ENCODE data around the gene OSCAR.
A peak's percentile ranks its signal among the peaks of the same experiment; 100 is the strongest.

The OSCAR gene, protein sequence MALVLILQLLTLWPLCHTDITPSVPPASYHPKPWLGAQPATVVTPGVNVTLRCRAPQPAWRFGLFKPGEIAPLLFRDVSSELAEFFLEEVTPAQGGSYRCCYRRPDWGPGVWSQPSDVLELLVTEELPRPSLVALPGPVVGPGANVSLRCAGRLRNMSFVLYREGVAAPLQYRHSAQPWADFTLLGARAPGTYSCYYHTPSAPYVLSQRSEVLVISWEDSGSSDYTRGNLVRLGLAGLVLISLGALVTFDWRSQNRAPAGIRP

DNA sequence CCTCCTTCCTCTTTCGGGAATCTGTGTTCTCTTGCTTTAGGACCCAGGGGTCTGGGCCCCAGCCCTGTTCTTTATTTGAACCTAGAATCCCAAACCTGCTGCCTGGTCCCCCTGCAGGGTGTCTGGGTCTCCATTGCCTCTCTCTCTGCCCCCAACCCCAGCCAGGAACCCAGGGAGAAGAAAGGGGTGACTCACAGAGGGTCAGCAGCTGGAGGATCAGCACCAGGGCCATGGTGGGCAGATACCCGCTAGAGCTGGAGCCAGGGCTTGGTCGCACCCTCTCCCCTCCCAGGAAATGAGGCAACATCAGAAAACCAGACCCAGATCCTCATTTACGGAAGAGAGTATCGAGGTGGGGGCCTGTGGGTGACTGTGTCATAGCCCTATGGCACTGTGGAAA is at the start of gene OSCAR:
Gene OSCAR (minus strand): TSS at position 243 of the 400 bp plus-strand sequence. CDS start 11 bp downstream, at position 232.
- DNase-seq (ENCODE audit: low read depth): no peak

DNA sequence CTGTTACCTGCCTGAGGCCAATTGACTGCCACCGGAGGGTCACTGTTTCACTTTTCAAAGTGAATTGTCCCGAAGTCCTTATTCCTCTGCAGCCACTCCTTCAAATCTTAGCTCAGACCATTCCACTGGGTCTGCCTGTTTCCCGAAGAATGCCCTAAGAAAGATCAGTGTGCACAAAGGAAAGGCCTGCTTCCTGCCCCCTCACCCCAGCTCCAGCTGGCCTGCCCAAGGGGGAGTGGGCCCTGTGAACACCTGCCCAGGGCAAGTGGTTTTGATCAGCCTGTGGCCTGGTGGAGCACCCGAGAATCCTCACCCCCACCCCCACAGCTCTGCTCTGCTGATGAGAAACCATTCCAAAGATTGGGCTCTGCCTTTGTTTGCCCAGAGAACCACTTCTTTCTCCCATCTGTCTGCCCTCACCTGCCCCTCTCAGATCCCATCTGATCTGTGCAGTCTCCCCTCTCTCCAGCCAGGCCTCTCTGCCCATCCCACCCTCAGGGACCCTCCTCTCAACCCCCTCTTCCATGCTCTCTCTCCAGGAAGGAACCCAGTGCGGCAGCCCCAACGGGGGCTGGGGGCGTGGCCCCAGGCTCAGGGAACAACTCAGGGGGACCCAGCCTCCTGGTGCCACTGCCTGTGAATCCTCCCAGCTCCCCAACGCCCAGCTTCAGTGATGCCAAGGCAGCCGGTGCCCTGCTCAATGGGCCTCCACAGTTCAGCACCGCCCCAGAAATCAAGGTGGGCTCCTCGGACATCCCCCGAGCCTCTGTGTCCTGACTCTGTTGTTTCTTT is 48.6 kb upstream of the OSCAR start:
- DNase-seq (ENCODE audit: low read depth): no peak

DNA sequence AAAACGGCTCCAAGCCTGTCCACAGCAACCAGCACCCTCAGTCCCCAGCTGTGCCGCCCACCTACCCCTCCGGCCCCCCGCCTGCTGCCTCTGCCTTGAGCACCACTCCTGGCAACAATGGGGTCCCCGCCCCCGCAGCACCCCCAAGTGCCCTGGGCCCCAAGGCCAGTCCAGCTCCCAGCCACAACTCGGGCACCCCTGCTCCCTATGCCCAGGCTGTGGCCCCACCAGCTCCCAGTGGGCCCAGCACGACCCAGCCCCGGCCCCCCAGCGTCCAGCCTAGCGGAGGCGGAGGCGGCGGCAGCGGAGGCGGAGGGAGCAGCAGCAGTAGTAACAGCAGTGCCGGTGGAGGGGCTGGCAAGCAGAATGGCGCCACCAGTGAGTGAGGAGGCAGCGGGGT is 47.6 kb upstream of the OSCAR start:
- DNase-seq (ENCODE audit: low read depth): no peak

DNA sequence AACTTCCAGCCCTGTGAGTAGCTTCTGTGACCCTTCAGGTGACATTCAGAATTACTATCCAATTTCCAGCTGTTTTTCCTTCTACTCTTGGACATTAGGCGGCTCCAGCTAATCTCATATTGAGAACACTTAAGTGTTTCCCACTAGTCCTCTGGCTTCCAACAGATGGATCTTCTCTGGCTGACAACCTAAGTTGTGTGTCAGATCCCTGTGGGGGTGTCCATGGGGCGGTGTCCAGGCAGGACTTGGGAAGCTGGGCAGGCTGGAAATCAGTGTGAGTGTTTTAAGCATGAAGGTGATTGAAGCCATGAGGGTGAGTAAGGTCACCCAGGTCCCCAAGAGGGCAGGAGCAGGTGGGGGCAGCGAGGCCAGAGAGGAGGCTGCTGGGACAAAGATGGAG is 47.1 kb upstream of the OSCAR start:
- no peak for DNase-seq (ENCODE audit: low read depth)

DNA sequence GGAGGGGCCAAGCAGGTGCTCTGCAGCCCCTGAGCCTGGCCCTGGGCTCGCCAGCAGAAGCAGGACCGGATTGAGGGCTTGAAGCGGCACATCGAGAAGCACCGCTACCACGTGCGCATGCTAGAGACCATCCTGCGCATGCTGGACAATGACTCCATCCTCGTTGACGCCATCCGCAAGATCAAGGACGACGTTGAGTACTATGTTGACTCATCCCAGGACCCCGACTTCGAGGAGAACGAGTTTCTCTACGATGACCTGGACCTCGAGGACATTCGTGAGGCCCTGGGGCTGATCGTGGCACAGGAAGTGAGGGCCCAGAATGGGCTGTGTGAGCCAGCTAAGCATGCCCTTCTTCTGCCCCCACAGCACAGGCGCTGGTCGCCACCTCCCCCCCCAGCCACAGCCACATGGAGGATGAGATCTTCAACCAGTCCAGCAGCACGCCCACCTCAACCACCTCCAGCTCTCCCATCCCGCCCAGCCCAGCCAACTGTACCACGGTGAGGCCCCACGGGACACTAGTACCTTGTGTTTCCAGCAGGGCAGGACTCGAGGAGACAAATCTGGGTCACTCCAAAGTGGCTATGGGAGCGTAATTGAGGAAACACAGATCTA is 45.0 kb upstream of the OSCAR start:
- DNase-seq (ENCODE audit: low read depth): no peak

DNA sequence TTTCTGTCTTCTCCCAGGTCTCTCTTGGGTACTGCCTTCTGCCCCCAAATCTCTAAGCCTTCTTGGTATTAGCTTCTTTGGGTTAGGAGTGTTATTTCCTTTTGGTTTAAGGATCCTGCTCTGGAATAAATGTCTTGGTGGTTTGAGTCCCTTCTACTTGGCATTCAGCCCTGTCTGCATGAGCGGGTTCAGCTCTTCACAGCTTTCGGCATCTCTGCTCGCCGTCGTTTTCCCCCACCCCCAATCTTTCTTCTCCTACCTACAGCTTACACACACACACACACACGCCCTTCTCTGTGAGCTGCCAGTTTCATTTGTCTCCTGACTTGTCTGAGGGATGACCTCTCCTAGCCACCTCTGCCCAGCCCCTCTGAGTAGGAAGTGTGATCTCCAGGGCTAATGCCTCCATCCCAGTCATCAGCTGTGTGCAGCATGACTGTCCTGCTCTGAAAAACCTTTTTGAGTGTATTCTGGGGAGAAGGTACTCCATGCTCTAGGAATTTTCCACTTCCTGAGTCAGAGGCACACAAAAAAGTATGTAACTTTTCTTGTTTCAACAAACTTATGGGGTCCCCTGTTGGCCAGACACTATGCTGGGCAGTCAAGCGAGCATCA is 41.7 kb upstream of the OSCAR start:
- DNase-seq (ENCODE audit: low read depth): no peak

DNA sequence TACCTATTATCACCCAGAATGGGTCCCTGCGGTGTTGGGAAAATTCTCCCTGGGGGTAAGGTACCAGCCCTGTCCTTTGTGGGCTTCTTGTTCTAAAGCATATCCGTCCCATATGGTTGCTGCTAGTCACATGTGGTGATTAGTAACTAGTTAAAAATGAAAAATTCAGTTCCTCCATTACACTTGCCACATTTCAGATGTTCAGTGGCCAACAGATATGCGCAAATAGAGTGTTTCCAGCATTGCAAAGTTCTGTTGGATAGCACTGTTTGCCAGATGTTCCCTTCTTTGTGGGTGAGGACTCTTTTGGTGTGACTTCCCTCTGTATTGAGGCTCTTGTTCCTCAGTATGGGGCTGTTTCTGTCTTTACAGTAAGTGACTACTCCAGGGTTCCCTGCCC is 40.8 kb upstream of the OSCAR start:
- DNase-seq (ENCODE audit: low read depth): no peak

DNA sequence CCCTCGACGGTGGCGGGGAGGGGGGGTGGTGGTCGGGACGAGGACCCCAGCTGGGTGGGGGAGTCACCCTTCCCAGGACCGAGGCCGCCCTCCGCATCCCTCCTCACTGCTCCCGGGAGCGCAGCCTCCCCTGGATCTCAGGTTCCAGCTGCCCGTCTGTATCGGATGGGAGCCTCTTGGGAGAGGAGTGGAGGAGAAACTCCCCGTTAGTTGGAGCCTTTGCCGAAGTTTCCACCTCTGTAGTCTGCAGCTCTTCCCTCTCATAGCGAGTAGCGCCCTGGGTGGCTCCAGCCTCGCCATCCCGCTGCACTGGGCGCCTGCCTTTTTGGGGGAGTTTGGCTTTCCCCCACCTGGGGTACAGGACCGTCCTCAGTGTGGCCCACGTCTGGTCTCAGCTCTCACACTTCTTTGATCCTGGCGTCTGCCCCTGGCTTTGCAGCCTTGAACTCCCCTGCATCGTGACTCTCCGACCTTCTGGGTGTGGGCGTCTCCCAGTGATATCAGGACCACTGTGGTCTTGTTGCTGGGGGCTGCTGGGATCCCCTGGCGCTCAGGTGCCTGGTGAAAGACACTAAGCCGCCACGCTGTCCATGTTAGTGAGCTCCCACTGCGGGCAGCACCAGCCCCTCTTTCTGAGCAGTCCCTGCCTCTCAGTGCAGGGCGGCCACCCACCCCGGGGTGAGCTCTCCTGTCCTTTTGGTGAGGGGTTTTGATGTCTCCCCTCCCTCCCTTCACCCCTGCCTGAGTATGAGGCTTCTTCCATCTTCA is 38.1 kb upstream of the OSCAR start:
- no peak for DNase-seq (ENCODE audit: low read depth)

DNA sequence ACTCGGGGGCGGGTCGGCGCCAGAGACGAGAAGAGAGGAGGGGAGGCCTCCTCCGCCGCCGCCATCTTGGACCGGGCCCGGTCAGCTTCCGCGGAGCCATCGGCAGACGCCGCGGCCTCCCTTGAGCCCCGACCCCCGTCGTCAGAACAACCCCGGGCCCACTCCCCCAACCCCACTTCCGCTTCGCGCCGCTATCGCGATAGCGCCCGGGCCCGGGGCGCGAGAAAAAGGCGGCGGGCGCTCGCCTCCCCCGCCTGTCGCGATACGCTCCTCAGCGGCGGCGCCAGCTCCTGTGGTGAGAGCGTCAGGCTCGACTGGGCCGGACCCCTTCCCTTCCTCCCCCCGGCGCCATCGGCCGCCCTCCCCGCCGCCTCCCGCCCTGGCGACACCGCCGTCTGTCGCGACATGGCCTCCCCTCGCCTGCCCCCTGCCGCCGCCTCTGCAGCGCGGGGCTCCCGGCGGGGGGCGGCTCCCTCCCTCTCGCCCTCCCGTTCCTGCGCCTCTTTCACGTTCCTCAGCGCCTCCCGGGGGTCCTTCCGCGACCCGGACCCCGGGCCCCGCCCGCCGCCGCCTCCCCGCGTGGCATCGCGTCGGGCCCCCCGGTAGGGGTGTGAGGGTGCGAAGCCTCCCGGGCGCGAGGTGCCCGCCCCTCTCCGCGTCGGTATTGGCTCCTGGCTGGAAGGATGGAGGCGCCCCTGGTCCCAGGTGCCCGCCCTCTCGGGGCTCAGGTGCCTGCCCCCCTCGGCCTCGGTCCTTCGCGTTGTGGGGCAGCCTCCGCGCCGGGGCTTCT is 37.3 kb upstream of the OSCAR start, which contains the start of gene CNOT3:
Gene CNOT3 (plus strand): TSS at position 64 of the 790 bp plus-strand sequence. CDS start 5,217 bp downstream, outside the sequence.
- DNase-seq (ENCODE audit: low read depth): peak; percentile 39

DNA sequence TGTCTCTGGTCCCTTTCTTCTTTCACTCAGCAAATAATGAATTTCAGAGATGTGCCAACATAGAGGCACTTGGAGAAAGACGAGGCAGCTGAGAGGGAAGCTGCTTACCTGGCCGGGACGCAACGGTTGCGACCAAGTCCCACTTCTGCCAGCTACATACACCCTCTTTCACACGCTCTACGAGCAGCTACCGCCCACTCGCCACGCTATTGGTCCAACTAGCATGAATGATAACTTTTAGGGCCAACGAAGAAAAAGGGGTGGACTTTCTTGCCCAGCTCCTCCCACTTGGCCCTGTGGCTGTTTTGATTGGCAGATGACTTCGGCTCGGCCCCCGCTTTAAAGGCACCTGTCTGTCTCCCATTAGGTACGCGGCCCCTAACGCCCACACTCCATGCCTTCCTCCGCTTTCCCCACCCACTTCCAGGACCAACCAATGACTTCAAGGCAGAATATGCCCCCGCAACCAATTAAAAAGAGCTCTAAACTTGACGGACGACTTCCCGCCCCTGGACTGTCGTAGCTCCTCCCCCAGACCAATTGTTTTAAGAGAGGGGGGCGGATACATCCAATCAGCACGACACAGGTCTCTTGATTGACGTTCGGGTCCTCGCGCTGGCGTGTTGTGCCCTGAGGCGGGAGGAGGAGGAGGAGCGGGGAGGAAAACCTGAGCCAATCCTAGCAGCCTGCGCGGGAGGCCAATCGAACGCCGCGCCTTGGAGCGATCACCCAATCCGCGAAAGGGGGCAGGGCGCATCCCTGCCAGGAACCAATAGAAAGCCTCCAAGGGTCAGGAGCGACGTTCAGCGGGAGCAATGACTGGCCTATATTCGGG is 36.5 kb upstream of the OSCAR start:
- peak; percentile 100 for DNase-seq (ENCODE audit: low read depth)

DNA sequence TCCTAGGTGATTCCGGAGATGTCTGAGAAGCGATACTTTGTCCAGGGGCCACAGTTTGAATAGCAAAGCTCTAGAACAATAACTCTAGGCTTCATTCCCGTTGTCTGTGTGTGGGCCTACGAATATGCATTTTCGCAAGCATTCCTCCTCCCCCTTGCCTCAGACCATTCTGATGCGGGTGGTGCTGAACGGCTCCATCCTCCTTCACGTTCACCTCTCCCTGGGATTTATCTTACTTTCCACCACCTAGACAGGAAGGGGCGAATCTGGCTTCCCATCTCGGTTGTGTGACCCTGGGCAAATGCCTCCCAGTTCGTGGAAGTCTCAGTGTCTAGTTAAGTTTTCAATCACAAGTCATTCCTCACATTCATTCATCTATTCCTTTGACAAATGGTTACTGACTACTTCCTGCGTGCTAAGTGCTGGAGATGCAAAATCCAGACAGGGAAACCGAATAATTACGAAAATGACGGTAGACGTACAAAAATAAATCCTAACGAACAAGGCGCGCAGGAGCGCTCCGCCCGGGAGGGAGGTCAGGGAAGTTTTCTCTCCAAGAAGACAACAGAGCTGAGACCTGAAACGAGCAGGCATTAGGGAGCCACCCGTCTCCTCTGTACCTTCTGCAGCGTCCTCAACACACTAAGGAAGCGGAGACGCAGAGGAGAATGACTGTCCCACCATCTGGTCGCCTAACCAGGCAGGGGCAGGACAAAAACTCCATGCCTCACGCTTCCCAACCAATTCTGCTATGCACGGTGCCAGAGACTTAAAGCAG is 35.7 kb upstream of the OSCAR start:
- DNase-seq (ENCODE audit: low read depth): no peak

DNA sequence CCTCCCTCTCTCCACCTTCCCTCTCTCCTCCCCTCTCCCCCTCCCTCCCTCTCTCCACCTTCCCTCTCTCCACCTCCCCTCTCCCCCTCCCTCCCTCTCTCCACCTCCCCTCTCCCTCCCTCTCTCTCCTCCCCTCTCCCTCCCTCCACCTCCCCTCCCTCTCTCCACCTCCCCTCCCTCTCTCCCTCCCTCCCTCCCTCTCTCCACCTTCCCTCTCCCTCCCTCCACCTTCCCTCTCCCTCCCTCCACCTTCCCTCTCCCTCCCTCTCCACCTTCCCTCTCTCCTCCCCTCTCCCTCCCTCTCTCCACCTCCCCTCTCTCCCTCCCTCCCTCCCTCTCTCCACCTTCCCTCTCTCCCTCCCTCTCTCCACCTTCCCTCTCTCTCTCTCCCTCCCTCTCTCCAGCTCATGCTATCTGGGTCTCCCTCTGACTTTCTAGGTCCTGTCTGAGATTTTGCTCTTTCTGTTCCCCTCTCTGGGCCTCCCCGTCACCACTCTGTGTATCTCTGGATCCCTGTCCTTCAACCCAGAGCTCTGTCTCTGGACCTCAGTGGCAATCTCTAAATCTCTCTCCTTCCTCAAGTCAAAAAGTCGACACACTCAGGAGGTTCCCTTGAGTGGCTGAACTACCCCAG is 33.5 kb upstream of the OSCAR start:
- no peak for DNase-seq (ENCODE audit: low read depth)

DNA sequence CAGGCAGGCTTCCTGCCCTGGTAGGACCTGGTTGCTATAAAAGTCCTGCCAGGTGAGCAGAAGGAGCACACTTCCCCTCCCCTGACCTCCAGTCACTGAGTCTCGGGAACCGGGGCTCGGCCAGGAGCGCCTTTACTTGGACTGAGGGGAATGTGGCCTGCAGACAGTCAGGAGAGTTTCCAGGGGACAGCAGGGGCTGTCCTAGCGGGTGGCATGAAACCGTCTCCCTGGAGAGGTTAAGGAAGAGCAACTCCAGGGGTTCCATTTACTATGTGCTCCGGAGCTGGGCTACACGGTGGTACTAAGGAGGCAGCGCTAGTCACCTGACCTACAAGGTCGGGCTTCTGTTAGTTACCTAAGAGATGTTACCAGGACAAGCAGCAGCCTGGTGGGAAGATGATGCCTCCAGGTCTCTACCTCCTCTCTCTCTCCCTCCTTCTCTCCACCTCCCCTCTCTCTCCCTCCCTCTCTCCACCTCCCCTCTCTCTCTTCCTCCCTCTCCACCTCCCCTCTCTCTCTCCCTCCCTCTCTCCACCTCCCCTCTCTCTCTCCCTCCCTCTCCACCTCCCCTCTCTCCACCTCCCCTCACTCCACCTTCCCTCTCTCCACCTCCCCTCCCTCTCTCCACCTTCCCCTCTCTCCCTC is 32.8 kb upstream of the OSCAR start:
- no peak for DNase-seq (ENCODE audit: low read depth)

DNA sequence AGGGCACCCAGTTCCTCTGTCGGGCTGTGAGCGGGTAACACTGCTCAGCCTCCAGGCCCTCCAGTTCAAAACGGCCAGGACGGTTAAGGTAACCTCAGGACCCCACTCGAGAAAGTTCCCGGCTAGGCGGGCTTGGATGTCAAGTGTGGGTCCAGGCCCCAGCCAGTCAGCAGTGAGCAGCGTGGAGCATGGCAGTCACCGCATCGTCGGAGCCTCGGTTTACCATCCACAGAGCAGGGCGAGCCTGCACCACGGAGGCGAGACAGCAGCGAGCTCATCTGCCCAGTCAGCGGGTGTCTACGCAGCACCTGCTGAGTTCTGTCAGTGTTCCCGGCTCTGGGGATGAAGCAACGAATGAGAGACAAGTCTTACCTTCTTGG is 29.0 kb upstream of the OSCAR start:
- no peak for DNase-seq (ENCODE audit: low read depth)

DNA sequence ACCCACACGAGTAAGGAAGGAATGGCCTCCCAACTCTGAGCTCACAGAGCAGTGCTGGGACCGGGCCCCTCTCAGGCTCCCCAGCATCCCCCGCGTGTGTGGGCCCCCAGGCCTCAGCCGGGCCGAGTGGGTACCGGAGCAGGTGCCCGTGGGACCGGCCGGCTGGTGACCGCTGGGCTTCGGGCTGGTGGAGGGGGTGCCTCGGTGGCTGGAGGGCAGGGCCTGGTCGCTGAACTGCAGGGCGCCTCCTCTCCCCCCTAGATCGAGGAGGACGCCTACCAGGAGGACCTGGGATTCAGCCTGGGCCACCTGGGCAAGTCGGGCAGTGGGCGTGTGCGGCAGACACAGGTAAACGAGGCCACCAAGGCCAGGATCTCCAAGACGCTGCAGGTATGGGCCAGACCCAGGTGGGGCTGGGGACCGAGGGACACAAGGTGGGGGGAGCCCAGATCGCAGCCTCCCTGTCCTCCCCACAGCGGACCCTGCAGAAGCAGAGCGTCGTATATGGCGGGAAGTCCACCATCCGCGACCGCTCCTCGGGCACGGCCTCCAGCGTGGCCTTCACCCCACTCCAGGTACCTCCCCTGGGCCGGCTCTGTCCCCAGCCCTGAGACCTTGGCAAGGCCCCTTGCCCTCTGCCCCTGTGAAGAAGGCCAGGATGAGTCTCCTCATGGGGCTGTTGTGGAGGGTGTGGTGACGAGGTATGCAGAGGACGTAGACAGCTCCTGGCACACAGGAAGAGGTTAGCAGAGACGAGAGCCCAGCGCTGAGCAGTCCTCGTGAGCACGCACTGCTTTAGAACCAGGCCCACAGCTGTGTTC is 28.4 kb upstream of the OSCAR start:
- DNase-seq (ENCODE audit: low read depth): no peak

DNA sequence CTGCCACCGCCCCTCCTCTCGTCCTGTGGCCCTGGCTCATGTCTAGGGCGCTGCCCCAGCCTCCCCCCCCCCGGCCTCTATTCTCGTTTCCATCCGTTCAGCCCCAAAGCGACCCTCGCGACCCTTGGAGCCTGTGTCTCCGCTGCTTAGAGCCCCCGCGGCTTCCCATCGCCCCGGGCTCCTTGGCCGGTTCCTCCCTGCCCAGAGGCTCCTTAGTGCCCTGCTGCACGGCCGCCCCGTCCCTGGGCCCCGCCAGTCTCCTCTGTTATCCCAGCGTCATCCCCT is 27.8 kb upstream of the OSCAR start:
- no peak for DNase-seq (ENCODE audit: low read depth)

DNA sequence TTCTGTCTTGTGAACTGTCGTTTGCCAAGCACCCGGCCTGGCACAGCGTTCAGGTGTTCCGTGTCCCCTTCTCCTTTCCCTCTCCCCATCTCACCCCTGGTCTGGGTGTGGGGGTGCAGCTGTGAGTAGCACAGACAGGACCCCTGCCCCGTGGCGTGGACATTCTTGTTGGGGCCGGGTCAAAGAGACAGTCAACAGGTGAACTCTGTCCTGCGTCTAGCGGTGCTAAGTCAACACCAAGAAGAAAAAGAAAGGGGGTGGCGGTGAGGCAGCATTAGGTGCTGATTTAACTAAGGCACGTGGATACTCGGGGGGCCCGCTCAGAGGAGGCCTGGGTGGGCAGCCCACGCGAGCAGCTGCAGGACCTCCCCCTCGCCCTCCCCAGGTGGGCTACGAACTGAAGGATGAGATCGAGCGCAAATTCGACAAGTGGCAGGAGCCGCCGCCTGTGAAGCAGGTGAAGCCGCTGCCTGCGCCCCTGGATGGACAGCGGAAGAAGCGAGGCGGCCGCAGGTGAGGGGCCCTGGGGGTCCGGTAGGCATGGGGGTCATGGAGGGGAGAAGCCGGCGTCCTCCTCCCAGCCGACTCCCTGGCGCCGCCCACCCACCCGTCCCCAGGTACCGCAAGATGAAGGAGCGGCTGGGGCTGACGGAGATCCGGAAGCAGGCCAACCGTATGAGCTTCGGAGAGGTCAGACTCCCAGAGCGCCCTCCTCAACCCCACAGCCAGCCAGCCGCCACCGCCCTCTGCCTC is 27.3 kb upstream of the OSCAR start:
- DNase-seq (ENCODE audit: low read depth): no peak
